Right atrium auricular region (tissue), 2 donors: ENCODE results near the gene RPS14. TPM values are rescaled to one million over a fixed set of nuclear protein-coding genes. Genes with fewer than 3 reads are reported as not detected.

Source experiments
- DNase-seq: peaks from one replicate; pipeline ENCODE4 v3.0.0-alpha.2; 2019; ENCODE audit warnings: low spot score
- H3K27ac ChIP-seq, 2 donors: fragments of 200-600 bp; sonication (generic); 1 replicate in 1 of 2; 2 replicates in 1 of 2; pipeline ENCODE4 v1.5.1; 2016 to 2019
- H3K27me3 ChIP-seq, 2 donors: fragments of 200-600 bp; sonication (generic); one replicate each; pipeline versions ENCODE4 v1.5.1 to v1.6.0; 2017 to 2019
- H3K36me3 ChIP-seq: fragments of 200-600 bp; sonication (generic); one replicate; pipeline ENCODE4 v1.5.1; 2016
- H3K4me1 ChIP-seq, 2 donors: fragments of 200-600 bp; sonication (generic); one replicate each; pipeline versions ENCODE4 v1.5.1 to v1.6.0; 2017 to 2019
- H3K4me3 ChIP-seq, 2 donors: fragments of 200-600 bp; sonication (generic); 1 replicate in 1 of 2; 2 replicates in 1 of 2; pipeline ENCODE4 v1.5.1; 2017 to 2019; ENCODE audit warnings: mild to moderate bottlenecking in 1 of 2, moderate library complexity in 1 of 2
- H3K9me3 ChIP-seq, 2 donors: fragments of 200-600 bp; sonication (generic); one replicate each; pipeline ENCODE4 v1.5.1; 2019
- total RNA-seq, 2 donors: library from RNA; depleted of rRNA; stranded (reverse); fragments of >200 nt; gene quantifications; one replicate each; pipeline ENCODE4 v1.1.0, GENCODE V29; 2016
- TF ChIP-seq, protein P1 (sequence below), 2 donors: fragments of 200-600 bp; sonication (generic); IDR thresholded peaks; one replicate each; pipeline ENCODE4 v1.5.1; 2019; ENCODE audit warnings: antibody characterized with exemption in 2 of 2

RPS14 gene
- total RNA-seq, 2 donors from 2014 or later = 1,334 to 2,461 TPM

DNA sequence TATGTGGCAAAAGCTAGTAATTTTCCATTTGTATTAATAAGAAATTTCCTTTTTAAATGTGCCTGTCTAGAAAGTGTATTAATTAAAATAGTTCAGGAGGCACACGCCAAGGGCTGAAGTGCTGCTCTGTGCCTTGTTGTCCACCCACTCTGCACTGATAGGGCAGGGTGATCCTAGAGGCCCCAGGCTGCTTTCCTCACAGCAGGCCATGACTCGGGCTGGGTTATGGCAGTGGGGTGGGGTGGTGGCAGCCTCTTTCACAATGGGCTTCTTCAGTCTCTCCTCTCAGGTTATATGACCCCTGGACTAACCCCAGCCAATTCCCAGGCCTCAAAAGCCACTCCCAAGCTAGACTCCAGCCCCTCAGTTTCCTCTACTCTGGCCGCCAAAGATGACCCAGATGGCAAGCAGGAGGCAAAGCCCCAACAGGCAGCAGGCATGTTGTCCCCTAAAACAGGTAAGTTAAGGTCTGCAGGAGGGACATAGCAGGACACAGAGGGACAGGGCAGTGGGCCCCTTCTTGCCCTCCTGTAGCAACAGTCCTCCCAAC is 56.4 kb downstream of the RPS14 start:
- no peak for DNase-seq
- Histone ChIP-seq H3K4me1 (no peaks in the 10 kb centered on the region), H3K9me3 (no peaks in the 10 kb centered on the region), H3K36me3 (peaks cover 91% of the 10 kb centered on the region), H3K27me3 (no peaks in the 10 kb centered on the region), H3K27ac (no peak overlapping the region), H3K4me3 (no peak overlapping the region)
- TF ChIP-seq, protein P1, sequence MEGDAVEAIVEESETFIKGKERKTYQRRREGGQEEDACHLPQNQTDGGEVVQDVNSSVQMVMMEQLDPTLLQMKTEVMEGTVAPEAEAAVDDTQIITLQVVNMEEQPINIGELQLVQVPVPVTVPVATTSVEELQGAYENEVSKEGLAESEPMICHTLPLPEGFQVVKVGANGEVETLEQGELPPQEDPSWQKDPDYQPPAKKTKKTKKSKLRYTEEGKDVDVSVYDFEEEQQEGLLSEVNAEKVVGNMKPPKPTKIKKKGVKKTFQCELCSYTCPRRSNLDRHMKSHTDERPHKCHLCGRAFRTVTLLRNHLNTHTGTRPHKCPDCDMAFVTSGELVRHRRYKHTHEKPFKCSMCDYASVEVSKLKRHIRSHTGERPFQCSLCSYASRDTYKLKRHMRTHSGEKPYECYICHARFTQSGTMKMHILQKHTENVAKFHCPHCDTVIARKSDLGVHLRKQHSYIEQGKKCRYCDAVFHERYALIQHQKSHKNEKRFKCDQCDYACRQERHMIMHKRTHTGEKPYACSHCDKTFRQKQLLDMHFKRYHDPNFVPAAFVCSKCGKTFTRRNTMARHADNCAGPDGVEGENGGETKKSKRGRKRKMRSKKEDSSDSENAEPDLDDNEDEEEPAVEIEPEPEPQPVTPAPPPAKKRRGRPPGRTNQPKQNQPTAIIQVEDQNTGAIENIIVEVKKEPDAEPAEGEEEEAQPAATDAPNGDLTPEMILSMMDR (IDR thresholded peaks at IDR 0.05) = no peak

- TF ChIP-seq, protein P1 (IDR thresholded peaks at IDR 0.05) = no peak
- no peak overlapping the region for H3K4me3 ChIP-seq
- DNase-seq = no peak
- H3K36me3 ChIP-seq = peaks cover 92% of the 10 kb centered on the region
- H3K9me3 ChIP-seq = no peaks in the 10 kb centered on the region
- no peaks in the 10 kb centered on the region for H3K27me3 ChIP-seq
- H3K27ac ChIP-seq = no peak overlapping the region
- H3K4me1 ChIP-seq = no peaks in the 10 kb centered on the region
These were observed 56.9 kb downstream of the RPS14 start for GRCh38 chr5:150392680-150393079.

Other genes starting within 250 kb of the RPS14 start
- 10 to 100 TPM in 1 of 2 donors, 1 to 10 TPM in 1; 4.9 to 18.2 TPM for gene CAMK2A, start 160.0 kb downstream of the RPS14 start, total RNA-seq
- gene ARSI, start 146.8 kb downstream of the RPS14 start, total RNA-seq = under 1 TPM; 0.30 to 0.83 TPM
- gene TCOF1, start 92.0 kb downstream of the RPS14 start, total RNA-seq = 10 to 100 TPM; 17.5 to 18.1 TPM
- gene CD74, start 36.8 kb downstream of the RPS14 start, total RNA-seq = 100 to 1,000 TPM; 268 to 424 TPM
- gene NDST1, start 58.4 kb upstream of the RPS14 start, total RNA-seq = 10 to 100 TPM; 81.4 to 91.8 TPM
- 100 to 1,000 TPM; 369 to 413 TPM for gene SYNPO, start 190.9 kb upstream of the RPS14 start, total RNA-seq
- 1 to 10 TPM; 2.0 to 3.5 TPM for gene MYOZ3, start 211.5 kb upstream of the RPS14 start, total RNA-seq